Stimulated activated CD8-positive, alpha-beta memory T cell treated with anti-CD3 and anti-CD28 coated beads, Interleukin-7, amount 100 ng/mL, for 4 hours (primary cell): ENCODE results near the gene ATF5.
"Not testable (repeated sequence)": the region's sequence is repeated elsewhere in the genome, so short reads cannot be mapped to it uniquely, and the experiment has no call there.

Experiments
- DNase-seq, 2 donors: peaks; one replicate each; pipeline ENCODE4 v3.0.0-alpha.2; 2020; ENCODE audit warnings: low read depth in 2 of 2

The ATF5 gene

GRCh38 chr19:49949742-49950589 is 21.0 kb downstream of the ATF5 start:
- DNase-seq: no peak

GRCh38 chr19:49950590-49950948 is 21.6 kb downstream of the ATF5 start:
- DNase-seq: no peak

- DNase-seq: no peak
Observed at GRCh38 chr19:49950956-49951526, 22.0 kb downstream of the ATF5 start.

GRCh38 chr19:49951806-49952478 is 22.9 kb downstream of the ATF5 start:
- DNase-seq: no peak

- no peak for DNase-seq
Observed at GRCh38 chr19:49952479-49952836, 23.5 kb downstream of the ATF5 start.

- DNase-seq: no peak
Observed at GRCh38 chr19:49952906-49953305, 23.9 kb downstream of the ATF5 start.

GRCh38 chr19:49953416-49953815 is 24.4 kb downstream of the ATF5 start:
- DNase-seq: no peak

- no peak for DNase-seq
Observed at GRCh38 chr19:49954092-49954829, 25.3 kb downstream of the ATF5 start.

- DNase-seq: no peak
Observed at GRCh38 chr19:49954933-49955332, 25.9 kb downstream of the ATF5 start.

GRCh38 chr19:49956115-49956495 is 27.1 kb downstream of the ATF5 start:
- DNase-seq: no peak

- no peak for DNase-seq
Observed at GRCh38 chr19:49957262-49957915, 28.4 kb downstream of the ATF5 start.

GRCh38 chr19:49958144-49958543 is 29.1 kb downstream of the ATF5 start:
- DNase-seq: not testable (repeated sequence)

GRCh38 chr19:49958596-49958995 is 29.6 kb downstream of the ATF5 start:
- DNase-seq: not testable (repeated sequence)

GRCh38 chr19:49959892-49960291 is 30.9 kb downstream of the ATF5 start:
- not testable (repeated sequence) for DNase-seq

- not testable (repeated sequence) for DNase-seq
Observed at GRCh38 chr19:49960980-49961379, 32.0 kb downstream of the ATF5 start, which contains the start of gene SIGLEC11. TSS of gene SIGLEC11 (minus strand) at chr19:49961172. CDS start at chr19:49961081, 91 bp downstream.

GRCh38 chr19:49968279-49968922 is 39.4 kb downstream of the ATF5 start:
- DNase-seq: no peak

- DNase-seq: not testable (repeated sequence)
Observed at GRCh38 chr19:49969355-49969754, 40.4 kb downstream of the ATF5 start.

- DNase-seq: no peak
Observed at GRCh38 chr19:49971991-49972411, 43.0 kb downstream of the ATF5 start.

GRCh38 chr19:49972841-49973240 is 43.8 kb downstream of the ATF5 start:
- no peak for DNase-seq

GRCh38 chr19:49973987-49974386 is 45.0 kb downstream of the ATF5 start:
- no peak for DNase-seq

GRCh38 chr19:49975051-49975450 is 46.0 kb downstream of the ATF5 start:
- no peak for DNase-seq
